CD4-positive, alpha-beta T cell (primary cell): ENCODE data around the gene LMF1. TPM values are rescaled to one million over a fixed set of nuclear protein-coding genes. Genes with fewer than 3 reads are reported as not detected.

ENCODE experiments used
- ATAC-seq: fragments of 200-7000 bp; cut with Tn5 transposase; one replicate; pipeline ENCODE4 v1.10.0; 2022; ENCODE audit warnings: mild to moderate bottlenecking; ENCODE audit not compliant: poor library complexity
- CTCF ChIA-PET: fragments of 350-600 bp; sonication (Branson Sonifier 250); formaldehyde crosslinking; loops from one replicate; lab custom pipeline; 2021; ENCODE audit warnings: antibody characterized with exemption, inconsistent platforms; lab: Charles Lee
- POLR2A ChIA-PET: fragments of 350-600 bp; sonication (Branson Sonifier 250); formaldehyde crosslinking; loops from one replicate; lab custom pipeline; 2021; ENCODE audit warnings: antibody characterized with exemption, inconsistent platforms; lab: Charles Lee
- DNase-seq, 14 experiments: peaks; one replicate each; pipeline ENCODE4 v3.0.0-alpha.2; 2013 to 2020; ENCODE audit warnings: mixed read lengths in 2 of 14
- H3K27ac ChIP-seq, 2 donors: one replicate each; pipeline versions ENCODE4 v1.5.1 to v1.7.0; 2013; ENCODE audit warnings: low read length in 2 of 2, low read depth in 1 of 2, mild to moderate bottlenecking in 1 of 2
- H3K27me3 ChIP-seq, 2 experiments: 1 replicate in 1 of 2; 2 replicates in 1 of 2; pipeline versions ENCODE4 v1.6.1 to v1.7.0; 2013; ENCODE audit warnings: low read length in 2 of 2, control low read depth in 1 of 2, mild to moderate bottlenecking in 1 of 2, moderate library complexity in 1 of 2; ENCODE audit not compliant: insufficient read depth in 2 of 2, control insufficient read depth in 1 of 2
- H3K36me3 ChIP-seq: one replicate; pipeline ENCODE4 v1.6.1; 2013; ENCODE audit warnings: low read length, control low read depth; ENCODE audit not compliant: insufficient read depth
- H3K4me1 ChIP-seq: one replicate; pipeline ENCODE4 v1.6.1; 2013; ENCODE audit warnings: low read length, control low read depth; ENCODE audit not compliant: insufficient read depth
- H3K4me3 ChIP-seq: one replicate; pipeline ENCODE4 v1.5.1; 2013; ENCODE audit warnings: mild to moderate bottlenecking, low read length, moderate library complexity
- H3K9me3 ChIP-seq, 2 experiments: 1 replicate in 1 of 2; 2 replicates in 1 of 2; pipeline versions ENCODE4 v1.6.1 to v1.7.0; 2013; ENCODE audit warnings: low read length in 2 of 2, mild to moderate bottlenecking in 2 of 2, control low read depth in 1 of 2, moderate library complexity in 1 of 2; ENCODE audit not compliant: control insufficient read depth in 1 of 2, insufficient read depth in 1 of 2
- H3K27ac Mint-ChIP-seq: one replicate; pipeline ENCODE4 v1.8.0; 2020; ENCODE audit warnings: mixed read lengths
- H3K27me3 Mint-ChIP-seq: one replicate; pipeline ENCODE4 v1.8.0; 2021; ENCODE audit warnings: mixed read lengths
- H3K36me3 Mint-ChIP-seq: one replicate; pipeline ENCODE4 v1.8.0; 2021; ENCODE audit warnings: low read depth, mixed read lengths
- H3K4me1 Mint-ChIP-seq: one replicate; pipeline ENCODE4 v1.8.0; 2021; ENCODE audit warnings: low read depth, mixed read lengths
- H3K4me3 Mint-ChIP-seq: one replicate; pipeline ENCODE4 v1.8.0; 2020; ENCODE audit warnings: mild to moderate bottlenecking, mixed read lengths
- H3K9me3 Mint-ChIP-seq: one replicate; pipeline ENCODE4 v1.8.0; 2020; ENCODE audit warnings: mixed read lengths
- CTCF ChIP-seq: fragments of 200-600 bp; IDR thresholded peaks from one replicate; pipeline ENCODE4 v1.8.0; 2022; ENCODE audit warnings: antibody characterized with exemption, mild to moderate bottlenecking
- intact Hi-C, 2 experiments: fragments of 100-400 bp; cut with DNase I in 1 of 2; cut with micrococcal nuclease in 1 of 2; formaldehyde crosslinking; loops; one replicate each; pipeline versions ENCODE4 v1.15.1 to v1.9.0; 2023 to 2025; cut with DNase I, micrococcal nuclease
- total RNA-seq, 174 experiments: library from RNA in 2 of 174; stranded (reverse) in 2 of 174; gene quantifications; one replicate each; pipeline ENCODE4 v1.2.3 and lab custom pipeline; 2021 to 2026

Gene LMF1
- total RNA-seq, 2 experiments from 2014 or later = 26.8 to 27.6 TPM

- Mint-ChIP-seq H3K4me3 (no peak overlapping the region), H3K9me3 (no peaks in the 10 kb centered on the region), H3K27ac (no peak overlapping the region), H3K36me3 (no peaks in the 10 kb centered on the region), H3K4me1 (peaks cover 12% of the 10 kb centered on the region), H3K27me3 (no peaks in the 10 kb centered on the region)
- no peak for ATAC-seq
- H3K36me3 ChIP-seq = no peaks in the 10 kb centered on the region
- TF ChIP-seq CTCF = no peak
- no peaks in the 10 kb centered on the region for H3K27me3 ChIP-seq
- no peak overlapping the region for H3K27ac ChIP-seq
- intact Hi-C loops = no loop called here
- POLR2A ChIA-PET = no interaction called here
- CTCF ChIA-PET = no interaction called here
- no peak overlapping the region for H3K4me3 ChIP-seq
- H3K4me1 ChIP-seq = peaks cover 16% of the 10 kb centered on the region
- H3K9me3 ChIP-seq = no peaks in the 10 kb centered on the region
- DNase-seq = no peak
Measured at GRCh38 chr16:991345-991744, 20.6 kb upstream of the LMF1 start.

- H3K27me3 ChIP-seq = no peaks in the 10 kb centered on the region
- Mint-ChIP-seq H3K27me3 (no peaks in the 10 kb centered on the region), H3K4me3 (no peak overlapping the region), H3K27ac (no peak overlapping the region), H3K4me1 (peaks cover 5% of the 10 kb centered on the region), H3K9me3 (no peaks in the 10 kb centered on the region), H3K36me3 (no peaks in the 10 kb centered on the region)
- H3K27ac ChIP-seq = no peak overlapping the region
- no peak overlapping the region for H3K4me3 ChIP-seq
- no peak for TF ChIP-seq CTCF
- H3K36me3 ChIP-seq = no peaks in the 10 kb centered on the region
- ATAC-seq (no peak), DNase-seq (no peak)
- POLR2A ChIA-PET = no interaction called here
- CTCF ChIA-PET = no interaction called here
- peaks cover 9% of the 10 kb centered on the region for H3K4me1 ChIP-seq
- intact Hi-C loops = no loop called here
- H3K9me3 ChIP-seq = no peaks in the 10 kb centered on the region
Measured at GRCh38 chr16:990516-991291, 19.9 kb upstream of the LMF1 start.

DNA sequence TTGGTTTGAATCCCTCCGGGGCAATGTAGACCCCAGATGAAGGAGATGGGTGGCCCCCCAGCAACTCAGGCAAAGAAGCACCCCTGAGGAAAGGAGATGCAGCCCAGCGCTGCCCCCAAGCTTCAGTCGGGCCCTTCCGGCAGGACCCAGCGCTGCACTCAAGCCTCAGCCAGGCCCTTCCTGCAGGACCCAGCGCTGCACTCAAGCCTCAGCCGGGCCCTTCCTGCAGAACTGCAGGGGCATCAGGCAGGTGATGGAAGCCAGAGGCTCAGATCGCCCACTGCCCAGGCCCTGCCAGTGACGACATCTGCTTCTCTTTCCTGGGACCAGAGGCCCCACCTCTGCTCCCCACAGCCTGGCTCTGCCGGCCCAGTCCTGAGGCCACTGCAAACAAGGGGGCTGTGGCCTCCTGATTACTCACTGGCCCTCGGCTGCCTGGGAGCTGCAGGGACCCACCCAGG lies 18.6 kb upstream of the LMF1 start:
- Mint-ChIP-seq H3K27ac (no peak overlapping the region), H3K9me3 (no peaks in the 10 kb centered on the region), H3K27me3 (no peaks in the 10 kb centered on the region), H3K36me3 (no peaks in the 10 kb centered on the region), H3K4me3 (no peak overlapping the region), H3K4me1 (no peaks in the 10 kb centered on the region)
- Histone ChIP-seq H3K27me3 (no peaks in the 10 kb centered on the region), H3K36me3 (no peaks in the 10 kb centered on the region), H3K4me1 (peaks cover 1% of the 10 kb centered on the region), H3K27ac (no peak overlapping the region), H3K9me3 (no peaks in the 10 kb centered on the region), H3K4me3 (no peak overlapping the region)
- intact Hi-C loops = no loop called here
- no peak for TF ChIP-seq CTCF
- ATAC-seq = no peak
- DNase-seq = no peak
- ChIA-PET CTCF (no interaction called here), POLR2A (no interaction called here)
